T-helper 1 cell treated with Interleukin-12 subunit alpha and Interleukin-12 subunit beta and Interleukin-4 antibody, amounts not matched to agents 30 μg/mL and 1 μg/mL, for 36 hours (primary cell): ENCODE data around the gene RMC1.
"Not testable (repeated sequence)": the region's sequence is repeated elsewhere in the genome, so short reads cannot be mapped to it uniquely, and the experiment has no call there.

ENCODE experiments used
- H3K27ac Mint-ChIP-seq: one replicate; pipeline ENCODE4 v1.8.0; 2021; ENCODE audit warnings: mild to moderate bottlenecking, mixed read lengths
- H3K27me3 Mint-ChIP-seq: one replicate; pipeline ENCODE4 v1.8.0; 2021; ENCODE audit warnings: low read depth, mixed read lengths
- H3K36me3 Mint-ChIP-seq: one replicate; pipeline ENCODE4 v1.8.0; 2021; ENCODE audit warnings: low read depth, mixed read lengths
- H3K4me1 Mint-ChIP-seq: one replicate; pipeline ENCODE4 v1.8.0; 2021; ENCODE audit warnings: low read depth, mixed read lengths
- H3K4me3 Mint-ChIP-seq: one replicate; pipeline ENCODE4 v1.8.0; 2021; ENCODE audit warnings: mild to moderate bottlenecking, moderate library complexity, mixed read lengths
- H3K9me3 Mint-ChIP-seq: one replicate; pipeline ENCODE4 v1.8.0; 2021; ENCODE audit warnings: mixed read lengths

RMC1 gene

GRCh38 chr18:23485386-23485785 is 17.9 kb upstream of the RMC1 start:
- Mint-ChIP-seq H3K27ac (no peak overlapping the region), H3K4me1 (peaks cover 24% of the 10 kb centered on the region), H3K4me3 (no peak overlapping the region), H3K27me3 (no peaks in the 10 kb centered on the region), H3K9me3 (no peaks in the 10 kb centered on the region), H3K36me3 (peaks cover 15% of the 10 kb centered on the region)

- Mint-ChIP-seq H3K4me1 (peaks cover 24% of the 10 kb centered on the region), H3K4me3 (peak overlapping the region; percentile 60), H3K27ac (peak overlapping the region; percentile 91), H3K36me3 (peaks cover 8% of the 10 kb centered on the region), H3K27me3 (peaks cover 6% of the 10 kb centered on the region), H3K9me3 (peaks cover 6% of the 10 kb centered on the region)
Observed at GRCh38 chr18:23487738-23488570, 15.4 kb upstream of the RMC1 start.

DNA sequence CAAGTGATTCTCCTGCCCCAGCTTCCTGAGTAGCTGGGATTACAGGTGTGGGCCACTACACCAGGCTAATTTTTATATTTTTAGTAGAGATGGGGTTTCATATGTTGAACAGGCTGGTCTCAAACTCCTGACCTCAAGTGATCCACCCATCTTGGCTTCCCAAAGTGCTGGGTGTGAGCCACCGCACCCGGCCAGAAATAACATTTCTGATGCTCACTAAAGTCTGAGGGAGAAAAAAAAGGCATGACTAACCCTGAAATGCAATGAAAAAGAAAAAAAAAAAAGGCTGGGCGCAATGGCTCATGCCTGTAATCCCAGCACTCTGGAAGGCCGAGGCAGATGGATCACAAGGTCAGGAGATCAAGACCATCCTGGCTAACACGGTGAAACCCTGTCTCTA is 13.7 kb upstream of the RMC1 start:
- H3K27me3 Mint-ChIP-seq, H3K27ac Mint-ChIP-seq, H3K4me3 Mint-ChIP-seq, H3K36me3 Mint-ChIP-seq, H3K9me3 Mint-ChIP-seq: not testable (repeated sequence)
- H3K4me1 Mint-ChIP-seq, result peaks cover 20% of the 10 kb centered on the region

DNA sequence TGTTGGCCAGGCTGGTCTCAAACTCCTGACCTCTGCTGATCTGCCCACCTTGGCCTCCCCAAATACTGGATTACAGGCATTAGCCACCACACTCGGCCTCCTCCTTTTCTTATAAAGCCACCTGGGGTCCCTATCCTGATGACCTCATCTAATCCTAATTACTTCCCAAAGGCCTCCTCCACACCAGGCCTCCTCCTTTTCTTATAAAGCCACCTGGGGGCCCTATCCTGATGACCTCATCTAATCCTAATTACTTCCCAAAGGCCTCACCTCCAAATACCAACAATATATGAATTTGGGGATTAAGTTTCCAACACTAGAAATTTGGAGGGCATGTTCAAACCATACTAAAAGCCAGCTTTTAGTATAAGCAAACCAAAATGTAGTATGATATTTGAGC is 9.7 kb upstream of the RMC1 start:
- Mint-ChIP-seq H3K27ac (no peak overlapping the region), H3K36me3 (peaks cover 5% of the 10 kb centered on the region), H3K4me1 (peaks cover 3% of the 10 kb centered on the region), H3K9me3 (peaks cover 8% of the 10 kb centered on the region), H3K4me3 (no peak overlapping the region), H3K27me3 (peaks cover 6% of the 10 kb centered on the region)

- Mint-ChIP-seq H3K4me1 (peaks cover 10% of the 10 kb centered on the region), H3K4me3 (no peak overlapping the region), H3K9me3 (peaks cover 8% of the 10 kb centered on the region), H3K27ac (no peak overlapping the region), H3K27me3 (peaks cover 6% of the 10 kb centered on the region), H3K36me3 (peaks cover 5% of the 10 kb centered on the region)
Observed at GRCh38 chr18:23494992-23495391, 8.3 kb upstream of the RMC1 start.

GRCh38 chr18:23495723-23496440 is 7.4 kb upstream of the RMC1 start:
- no peak overlapping the region for H3K4me3 Mint-ChIP-seq
- peaks cover 8% of the 10 kb centered on the region for H3K9me3 Mint-ChIP-seq
- no peak overlapping the region for H3K27ac Mint-ChIP-seq

DNA sequence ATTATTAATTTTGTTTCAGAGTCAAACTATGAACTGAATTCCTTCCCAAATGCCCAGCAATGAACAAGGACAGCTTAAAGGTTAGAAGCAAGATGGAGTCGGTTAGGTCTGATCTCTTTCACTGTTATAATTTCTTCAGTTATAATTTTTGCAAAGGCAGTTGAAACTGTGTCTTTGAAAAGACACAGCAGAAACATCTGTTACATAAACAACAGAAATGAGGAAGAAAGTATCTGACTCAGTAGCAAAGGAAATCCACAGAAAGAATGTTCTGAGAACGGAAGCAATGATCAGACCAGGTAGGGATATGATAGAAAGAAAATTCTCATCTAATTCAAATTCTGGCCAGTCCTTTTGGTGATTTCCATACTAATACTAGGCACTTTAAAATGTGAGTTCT is 5.2 kb upstream of the RMC1 start:
- peaks cover 2% of the 10 kb centered on the region for H3K36me3 Mint-ChIP-seq

More at GRCh38 chr18:23495723-23496440, 7.4 kb upstream of the RMC1 start:
- H3K27me3 Mint-ChIP-seq, result peaks cover 5% of the 10 kb centered on the region
- H3K36me3 Mint-ChIP-seq, result peaks cover 2% of the 10 kb centered on the region
- H3K4me1 Mint-ChIP-seq, result peaks cover 11% of the 10 kb centered on the region

DNA sequence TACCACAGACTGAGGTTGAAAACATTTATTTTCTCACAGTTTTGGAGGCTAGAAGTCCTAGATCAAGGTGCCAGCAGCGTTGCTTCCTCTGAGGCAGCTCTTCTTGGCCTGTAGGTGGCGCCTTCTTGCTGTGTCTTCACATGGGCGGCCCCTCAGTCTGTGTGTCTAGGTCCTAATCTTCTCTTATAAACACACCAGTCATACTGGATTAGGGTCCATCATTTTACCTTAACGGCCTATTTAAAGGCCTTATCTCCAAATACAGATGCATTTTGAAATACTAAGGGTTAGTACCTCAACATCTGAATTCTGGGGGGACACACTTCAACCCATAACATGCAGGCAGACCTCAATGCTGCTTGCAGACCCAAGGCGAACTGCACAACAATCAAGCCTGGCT is 4.4 kb upstream of the RMC1 start:
- peaks cover 19% of the 10 kb centered on the region for H3K4me1 Mint-ChIP-seq
- H3K9me3 Mint-ChIP-seq, result no peaks in the 10 kb centered on the region
- H3K36me3 Mint-ChIP-seq, result peaks cover 2% of the 10 kb centered on the region
- H3K4me3 Mint-ChIP-seq, result no peak overlapping the region
- no peaks in the 10 kb centered on the region for H3K27me3 Mint-ChIP-seq
- no peak overlapping the region for H3K27ac Mint-ChIP-seq

More for the DNA sequence above, 5.2 kb upstream of the RMC1 start:
- no peaks in the 10 kb centered on the region for H3K27me3 Mint-ChIP-seq
- H3K9me3 Mint-ChIP-seq, result peaks cover under 1% of the 10 kb centered on the region
- no peak overlapping the region for H3K27ac Mint-ChIP-seq
- no peak overlapping the region for H3K4me3 Mint-ChIP-seq
- peaks cover 19% of the 10 kb centered on the region for H3K4me1 Mint-ChIP-seq

- H3K36me3 Mint-ChIP-seq, result peaks cover 3% of the 10 kb centered on the region
- H3K4me1 Mint-ChIP-seq, result peaks cover 22% of the 10 kb centered on the region
- no peak overlapping the region for H3K27ac Mint-ChIP-seq
- no peak overlapping the region for H3K4me3 Mint-ChIP-seq
- H3K9me3 Mint-ChIP-seq, result no peaks in the 10 kb centered on the region
- no peaks in the 10 kb centered on the region for H3K27me3 Mint-ChIP-seq
Observed at GRCh38 chr18:23499291-23499781, 4.0 kb upstream of the RMC1 start.

DNA sequence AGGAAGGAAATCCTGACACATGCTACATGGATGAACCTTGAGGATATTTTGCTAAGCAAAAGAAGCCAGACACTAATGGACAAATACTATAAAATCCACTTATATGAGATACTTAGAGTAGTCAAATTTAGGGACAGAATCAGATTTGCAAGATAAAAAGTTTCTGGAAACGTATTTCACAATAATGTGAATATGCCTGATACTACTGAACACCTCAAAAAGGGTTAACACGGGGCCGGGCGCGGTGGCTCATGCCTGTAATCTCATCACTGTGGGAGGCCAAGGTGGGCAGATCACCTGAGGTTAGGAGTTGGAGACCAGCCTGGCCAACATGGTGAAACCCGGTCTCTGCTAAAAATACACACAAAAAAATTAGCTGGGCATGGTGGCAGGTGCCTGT is 1.7 kb upstream of the RMC1 start:
- no peaks in the 10 kb centered on the region for H3K9me3 Mint-ChIP-seq
- H3K4me3 Mint-ChIP-seq, result no peak overlapping the region
- H3K27me3 Mint-ChIP-seq, result no peaks in the 10 kb centered on the region
- peaks cover 9% of the 10 kb centered on the region for H3K36me3 Mint-ChIP-seq
- H3K4me1 Mint-ChIP-seq, result peaks cover 34% of the 10 kb centered on the region
- H3K27ac Mint-ChIP-seq, result no peak overlapping the region

GRCh38 chr18:23502516-23503037 is 734 bp upstream of the RMC1 start:
- Mint-ChIP-seq H3K27me3 (no peaks in the 10 kb centered on the region), H3K4me3 (peak overlapping the region; percentile 78), H3K36me3 (peaks cover 15% of the 10 kb centered on the region), H3K27ac (peak overlapping the region; percentile 87), H3K9me3 (no peaks in the 10 kb centered on the region), H3K4me1 (peaks cover 41% of the 10 kb centered on the region)

GRCh38 chr18:23503963-23504344 is 643 bp downstream of the RMC1 start:
- Mint-ChIP-seq H3K27ac (peak overlapping the region; percentile 92), H3K9me3 (no peaks in the 10 kb centered on the region), H3K4me1 (peaks cover 47% of the 10 kb centered on the region), H3K4me3 (peak overlapping the region; percentile 93), H3K36me3 (peaks cover 25% of the 10 kb centered on the region), H3K27me3 (no peaks in the 10 kb centered on the region)

GRCh38 chr18:23504720-23505119 is 1.4 kb downstream of the RMC1 start:
- Mint-ChIP-seq H3K27ac (peak overlapping the region; percentile 92), H3K36me3 (peaks cover 25% of the 10 kb centered on the region), H3K4me1 (peaks cover 43% of the 10 kb centered on the region)

DNA sequence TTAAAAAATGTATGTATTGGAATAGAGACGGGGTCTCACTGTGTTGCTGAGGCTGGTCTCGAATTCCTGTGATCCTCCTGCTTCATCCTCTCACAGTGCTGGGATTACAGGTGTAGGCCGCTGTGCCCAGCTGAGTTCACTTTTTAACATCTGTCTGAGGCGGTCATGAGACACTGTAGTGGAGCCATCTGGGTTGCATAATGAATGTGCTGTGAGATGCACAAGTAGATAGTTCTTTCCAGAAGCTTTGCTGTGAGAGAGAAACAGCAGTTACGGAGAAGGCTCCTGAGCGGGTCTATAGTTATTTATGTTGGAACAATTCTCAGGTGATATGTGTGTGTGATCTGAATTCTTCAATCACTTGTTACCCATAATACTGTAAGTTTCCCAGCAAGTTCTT is 3.1 kb downstream of the RMC1 start:
- H3K27ac Mint-ChIP-seq, result no peak overlapping the region
- no peak overlapping the region for H3K4me3 Mint-ChIP-seq
- peaks cover 36% of the 10 kb centered on the region for H3K36me3 Mint-ChIP-seq
- peaks cover 38% of the 10 kb centered on the region for H3K4me1 Mint-ChIP-seq
- no peaks in the 10 kb centered on the region for H3K9me3 Mint-ChIP-seq
- H3K27me3 Mint-ChIP-seq, result no peaks in the 10 kb centered on the region

More at GRCh38 chr18:23504720-23505119, 1.4 kb downstream of the RMC1 start:
- no peaks in the 10 kb centered on the region for H3K27me3 Mint-ChIP-seq
- peak overlapping the region; percentile 93 for H3K4me3 Mint-ChIP-seq
- no peaks in the 10 kb centered on the region for H3K9me3 Mint-ChIP-seq

DNA sequence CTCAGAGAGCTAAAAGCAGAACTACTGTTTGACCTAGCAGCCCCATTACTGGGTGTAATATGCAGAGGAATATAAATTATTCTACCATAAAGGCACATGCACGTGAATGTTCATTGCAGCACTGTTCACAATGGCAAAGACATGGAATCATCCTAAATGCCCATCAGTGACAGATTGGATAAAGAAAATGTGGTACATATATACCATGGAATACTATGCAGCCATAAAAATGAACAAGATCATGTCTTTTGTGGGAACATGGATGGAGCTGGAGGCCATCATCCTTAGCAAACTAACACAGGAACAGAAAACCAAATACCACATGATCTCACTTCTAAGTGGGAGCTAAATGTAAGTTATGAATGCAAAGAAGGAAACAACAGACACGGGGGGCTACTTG is 7.6 kb downstream of the RMC1 start:
- H3K4me3 Mint-ChIP-seq, H3K27me3 Mint-ChIP-seq, H3K27ac Mint-ChIP-seq, H3K9me3 Mint-ChIP-seq: not testable (repeated sequence)
- Mint-ChIP-seq H3K36me3 (peaks cover 42% of the 10 kb centered on the region), H3K4me1 (peaks cover 33% of the 10 kb centered on the region)
